Liver (tissue), 9 donors: Measurements from ENCODE around the gene CHST1. TPM values are rescaled to one million over a fixed set of nuclear protein-coding genes. Genes with fewer than 3 reads are reported as not detected.
A peak's percentile ranks its signal among the peaks of the same experiment; 100 is the strongest.

Source experiments
- DNase-seq: peaks from one replicate; pipeline ENCODE4 v3.0.0-alpha.2; 2017; ENCODE audit warnings: low spot score
- H3K27ac ChIP-seq, 2 donors: one replicate each; pipeline ENCODE4 v1.7.0; 2013; ENCODE audit warnings: inconsistent platforms in 2 of 2, low read length in 2 of 2, control low read depth in 1 of 2, low read depth in 1 of 2, mild to moderate bottlenecking in 1 of 2
- H3K27me3 ChIP-seq, 4 donors: one replicate each; pipeline versions ENCODE4 v1.6.1 to v1.7.0; 2013; ENCODE audit warnings: low read length in 3 of 4, inconsistent platforms in 1 of 4, mild to moderate bottlenecking in 1 of 4, moderate library complexity in 1 of 4; ENCODE audit not compliant: control insufficient read depth in 4 of 4, insufficient read depth in 4 of 4
- H3K36me3 ChIP-seq, 4 donors: one replicate each; pipeline versions ENCODE4 v1.6.1 to v1.7.0; 2013; ENCODE audit warnings: low read length in 3 of 4, mild to moderate bottlenecking in 3 of 4, low read depth in 1 of 4, moderate library complexity in 1 of 4; ENCODE audit not compliant: control insufficient read depth in 4 of 4, insufficient read depth in 3 of 4
- H3K4me1 ChIP-seq, 4 donors: one replicate each; pipeline versions ENCODE4 v1.6.1 to v1.7.0; 2013; ENCODE audit warnings: low read length in 3 of 4, mild to moderate bottlenecking in 3 of 4, moderate library complexity in 1 of 4; ENCODE audit not compliant: control insufficient read depth in 4 of 4, insufficient read depth in 4 of 4
- H3K4me3 ChIP-seq, 3 donors: one replicate each; pipeline versions ENCODE4 v1.6.1 to v1.7.0; 2013; ENCODE audit warnings: low read length in 3 of 3, control low read depth in 1 of 3, low read depth in 1 of 3, mild to moderate bottlenecking in 1 of 3
- H3K9ac ChIP-seq, 2 donors: one replicate each; pipeline ENCODE4 v1.7.0; 2013; ENCODE audit warnings: low read length in 2 of 2, mild to moderate bottlenecking in 2 of 2, moderate library complexity in 2 of 2, control low read depth in 1 of 2, low read depth in 1 of 2
- H3K9me3 ChIP-seq, 4 donors: one replicate each; pipeline versions ENCODE4 v1.6.1 to v1.7.0; 2013; ENCODE audit warnings: low read length in 3 of 4; ENCODE audit not compliant: control insufficient read depth in 4 of 4
- ATF3 ChIP-seq: IDR thresholded peaks from 2 replicates; pipeline ENCODE4 v1.6.1; 2016; ENCODE audit warnings: antibody characterized with exemption
- CTCF ChIP-seq: fragments of 150-350 bp; IDR thresholded peaks from 2 replicates; pipeline ENCODE4 v1.5.1; 2017; ENCODE audit warnings: improper control_type of control experiment, low read depth, low read length; ENCODE audit not compliant: missing input control
- EGR1 ChIP-seq, 2 donors: IDR thresholded peaks; 2 replicates each; pipeline ENCODE4 v1.6.1; 2016 to 2018; ENCODE audit warnings: antibody characterized with exemption in 2 of 2, low read depth in 2 of 2
- FOXA1 ChIP-seq: IDR thresholded peaks from 2 replicates; pipeline ENCODE4 v1.6.1; 2016; ENCODE audit warnings: antibody characterized with exemption
- HNF4G ChIP-seq: IDR thresholded peaks from 2 replicates; pipeline ENCODE4 v1.6.1; 2016; ENCODE audit warnings: antibody characterized with exemption
- MAX ChIP-seq: IDR thresholded peaks from 2 replicates; pipeline ENCODE4 v1.6.1; 2016; ENCODE audit warnings: antibody characterized with exemption
- REST ChIP-seq: IDR thresholded peaks from 2 replicates; pipeline ENCODE4 v1.6.1; 2016; ENCODE audit warnings: antibody characterized with exemption, mild to moderate bottlenecking
- RXRA ChIP-seq, 2 donors: IDR thresholded peaks; 2 replicates each; pipeline ENCODE4 v1.6.1; 2017 to 2018; ENCODE audit warnings: antibody characterized with exemption in 2 of 2, mild to moderate bottlenecking in 1 of 2
- SP1 ChIP-seq: IDR thresholded peaks from 2 replicates; pipeline ENCODE4 v1.6.1; 2018; ENCODE audit warnings: antibody characterized with exemption, mild to moderate bottlenecking
- TAF1 ChIP-seq: conservative IDR thresholded peaks from 2 replicates; pipeline ENCODE4 v1.6.1; 2016; ENCODE audit warnings: antibody characterized with exemption, mild to moderate bottlenecking
- YY1 ChIP-seq: IDR thresholded peaks from 2 replicates; pipeline ENCODE4 v1.6.1; 2016; ENCODE audit warnings: antibody characterized with exemption, mild to moderate bottlenecking
- ZBTB33 ChIP-seq: IDR thresholded peaks from 2 replicates; pipeline ENCODE4 v1.6.1; 2016; ENCODE audit warnings: antibody characterized with exemption
- WGBS: extraction: QIAGEN DNeasy Blood & Tissue Kit; methylation state at CpG from one replicate; pipeline ENCODE4 v1.1.7; 2013; 5-methylcytosine and 5-hydroxymethylcytosine counted together
- polyA plus RNA-seq, 2 donors: library from polyadenylated mRNA; stranded (reverse) in 1 of 2; unstranded in 1 of 2; fragments of 200-250 nt in 1 of 2; fragments of >200 nt in 1 of 2; fragmentation: Nextera tagmentation in 1 of 2; extraction: Ambion mirVana in 1 of 2; gene quantifications; one replicate each; pipeline versions ENCODE4 v1.2.1 to v1.2.3, GENCODE V29; 2013 to 2015
- total RNA-seq, 2 donors: library from RNA; depleted of rRNA; stranded (reverse); fragments of >200 nt; gene quantifications; one replicate each; pipeline ENCODE4 v1.2.3, GENCODE V29; 2014
- donor health status: healthy.
- donor health status: healthy.
- donor health status: healthy.
- donor health status: healthy.
- donor health status: healthy.

The CHST1 gene
- total and polyA plus RNA-seq, 4 donors, result 0.23 to 0.81 (median 0.45) TPM

GRCh38 chr11:45653277-45653676, 12.1 kb downstream of the CHST1 start:
- WGBS, result 68% methylated on average over 3 of the region's 3 CpGs
- H3K4me3 ChIP-seq, result no peak overlapping the region
- no peak overlapping the region for H3K27ac ChIP-seq
- no peaks in the 10 kb centered on the region for H3K27me3 ChIP-seq
- H3K36me3 ChIP-seq, result no peaks in the 10 kb centered on the region
- DNase-seq, result no peak
- no peaks in the 10 kb centered on the region for H3K9me3 ChIP-seq
- TF ChIP-seq SP1, result no peak
- no peak for TF ChIP-seq MAX
- no peak for TF ChIP-seq ZBTB33
- no peak for TF ChIP-seq RXRA (IDR thresholded peaks at IDR 0.05)
- no peak for TF ChIP-seq EGR1 (IDR thresholded peaks at IDR 0.05; ENCODE audit: low read depth in 2 of 2)
- TF ChIP-seq FOXA1, result no peak
- TF ChIP-seq HNF4G, result no peak
- TF ChIP-seq REST, result no peak
- no peak for TF ChIP-seq ATF3
- TF ChIP-seq CTCF, result no peak
- no peak for TF ChIP-seq YY1
- no peak for TF ChIP-seq TAF1
- H3K9ac ChIP-seq, result no peak overlapping the region
- H3K4me1 ChIP-seq, result peaks cover 0 to 1% (median 0%) of the 10 kb centered on the region in 4 donors

- H3K36me3 ChIP-seq, result no peaks in the 10 kb centered on the region
- no peaks in the 10 kb centered on the region for H3K9me3 ChIP-seq
- TF ChIP-seq RXRA (IDR thresholded peaks at IDR 0.05), result peak in 1 of 2 donors; percentile 15
- no peak for TF ChIP-seq FOXA1
- no peak for DNase-seq
- H3K4me3 ChIP-seq, result no peak overlapping the region
- H3K27me3 ChIP-seq, result no peaks in the 10 kb centered on the region
- no peak overlapping the region for H3K9ac ChIP-seq
- 84% methylated on average over 6 of the region's 6 CpGs for WGBS
- no peak overlapping the region for H3K27ac ChIP-seq
- peaks cover 0 to 1% (median 0%) of the 10 kb centered on the region in 4 donors for H3K4me1 ChIP-seq
These were observed 12.6 kb downstream of the CHST1 start for GRCh38 chr11:45652781-45653180.
